GM12892 (cell line): Measurements from ENCODE around the gene CHD2.

Experiments
- POLR2A ChIP-seq: IDR thresholded peaks from 2 replicates; pipeline ENCODE4 v1.6.1; 2011; ENCODE audit warnings: low read depth, low read length, control low read depth
- POLR2AphosphoS5 ChIP-seq: IDR thresholded peaks from 2 replicates; pipeline ENCODE4 v1.6.1; 2011; ENCODE audit warnings: low read depth, low read length, control low read depth
- TAF1 ChIP-seq: IDR thresholded peaks from 2 replicates; pipeline ENCODE4 v1.6.1; 2011; ENCODE audit warnings: low read depth, mild to moderate bottlenecking, control low read depth, low read length, borderline replicate concordance

DNA sequence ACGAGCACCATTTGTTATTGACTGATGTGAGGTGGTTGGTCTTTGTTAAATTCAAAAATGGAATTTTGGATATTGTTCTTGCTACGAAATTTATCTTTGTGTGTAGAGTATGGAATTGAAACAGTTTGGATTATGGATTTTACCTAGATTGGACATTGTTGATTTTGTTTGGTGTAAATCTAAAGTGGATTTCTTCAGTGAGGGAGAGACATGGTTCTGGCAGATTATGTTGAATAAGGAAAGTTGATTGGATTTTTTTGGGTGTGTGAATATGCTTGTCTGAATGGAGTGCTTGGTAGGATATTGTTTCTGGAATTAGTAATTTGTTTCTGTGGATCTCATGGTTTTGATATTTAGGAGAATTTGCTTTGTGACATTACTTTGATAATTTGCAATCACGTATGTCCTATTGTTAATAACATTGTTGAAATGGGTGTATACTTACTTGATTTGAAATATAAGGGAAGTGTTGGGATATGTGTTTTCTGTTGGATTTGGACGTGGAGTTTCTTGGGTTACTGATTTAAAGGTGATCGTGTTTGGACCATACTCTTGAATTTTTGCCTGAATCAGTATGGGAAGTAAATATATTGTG, 1.0 kb upstream of the CHD2 start:
- TF ChIP-seq POLR2A, result no peak
- TF ChIP-seq POLR2AphosphoS5, result peak; percentile 40; the same call in 1 of the 2 replicates
- TF ChIP-seq TAF1, result no peak
